ENCODE data around the gene SPART. TPM values are rescaled to one million over a fixed set of nuclear protein-coding genes. Genes with fewer than 3 reads are reported as not detected.

The SPART gene
- total RNA-seq, 2 donors from 2014 or later, result 45.3 to 49.4 TPM

DNA sequence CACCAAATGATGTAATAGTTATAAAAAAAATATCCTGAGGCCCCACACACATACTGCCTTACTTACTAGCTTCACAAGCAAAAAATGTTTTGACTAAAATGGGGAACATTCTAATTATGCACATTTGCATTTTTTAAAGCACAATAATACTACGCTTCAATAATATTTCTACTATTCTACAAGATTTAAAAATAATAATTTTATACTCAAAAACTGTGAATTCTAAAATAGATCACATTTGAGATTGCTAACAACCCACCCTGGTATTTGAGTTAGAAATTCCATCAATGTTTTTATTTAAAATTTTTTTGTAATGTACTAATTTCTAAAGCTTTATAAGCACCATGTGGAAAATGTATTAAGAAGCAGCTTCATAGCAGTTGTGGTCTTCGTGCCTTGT, 72.8 kb downstream of the SPART start:
- intact Hi-C loops (cut with DNase I), result loop anchor here in 1 of 2 donors (5.0 kb wide), 1 partner anchor 296 kb away; no protein-coding TSS in a partner anchor
- ATAC-seq (no peak), DNase-seq (no peak)

DNA sequence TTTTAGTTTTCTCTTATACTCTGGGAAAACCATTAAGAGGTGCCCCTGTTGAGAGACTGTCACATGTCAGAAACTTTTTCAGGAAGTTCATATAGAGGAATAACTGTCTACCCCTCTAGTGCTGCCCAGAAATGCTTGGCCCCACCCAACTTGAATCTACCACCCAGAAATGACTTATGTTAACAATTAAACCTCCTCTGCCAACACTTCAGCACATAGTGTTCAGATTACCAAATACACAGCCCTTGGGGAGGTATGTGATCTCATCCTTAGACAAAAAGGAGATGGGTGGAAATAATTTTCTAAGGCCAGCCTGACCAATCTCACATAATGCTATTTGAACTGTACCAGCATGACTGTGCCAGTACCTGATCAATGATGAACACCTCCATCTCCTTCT, 84.2 kb downstream of the SPART start:
- DNase-seq (no peak), ATAC-seq (no peak)
- intact Hi-C loops (cut with DNase I), result no loop called here

DNA sequence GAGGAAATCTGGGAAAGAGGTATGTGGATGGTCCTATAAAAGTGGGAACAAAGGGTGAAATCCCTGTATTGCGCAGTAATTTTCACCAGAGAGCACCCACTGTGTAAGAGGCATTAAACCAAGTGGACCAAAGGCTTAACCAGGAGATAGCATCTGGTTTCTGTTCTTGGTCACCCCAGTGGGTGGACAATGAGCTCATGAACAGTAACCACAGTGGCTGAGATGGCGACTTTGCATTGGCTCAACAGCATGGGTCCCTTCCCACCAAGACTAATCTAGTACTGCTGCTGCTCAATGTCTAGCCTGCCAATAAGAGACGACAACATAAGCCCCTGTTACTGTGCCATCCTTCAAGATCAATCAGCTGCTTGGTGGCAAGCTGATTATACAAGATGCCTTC, 85.2 kb downstream of the SPART start:
- no peak for ATAC-seq
- no peak for DNase-seq
- intact Hi-C loops (cut with DNase I), result no loop called here

DNA sequence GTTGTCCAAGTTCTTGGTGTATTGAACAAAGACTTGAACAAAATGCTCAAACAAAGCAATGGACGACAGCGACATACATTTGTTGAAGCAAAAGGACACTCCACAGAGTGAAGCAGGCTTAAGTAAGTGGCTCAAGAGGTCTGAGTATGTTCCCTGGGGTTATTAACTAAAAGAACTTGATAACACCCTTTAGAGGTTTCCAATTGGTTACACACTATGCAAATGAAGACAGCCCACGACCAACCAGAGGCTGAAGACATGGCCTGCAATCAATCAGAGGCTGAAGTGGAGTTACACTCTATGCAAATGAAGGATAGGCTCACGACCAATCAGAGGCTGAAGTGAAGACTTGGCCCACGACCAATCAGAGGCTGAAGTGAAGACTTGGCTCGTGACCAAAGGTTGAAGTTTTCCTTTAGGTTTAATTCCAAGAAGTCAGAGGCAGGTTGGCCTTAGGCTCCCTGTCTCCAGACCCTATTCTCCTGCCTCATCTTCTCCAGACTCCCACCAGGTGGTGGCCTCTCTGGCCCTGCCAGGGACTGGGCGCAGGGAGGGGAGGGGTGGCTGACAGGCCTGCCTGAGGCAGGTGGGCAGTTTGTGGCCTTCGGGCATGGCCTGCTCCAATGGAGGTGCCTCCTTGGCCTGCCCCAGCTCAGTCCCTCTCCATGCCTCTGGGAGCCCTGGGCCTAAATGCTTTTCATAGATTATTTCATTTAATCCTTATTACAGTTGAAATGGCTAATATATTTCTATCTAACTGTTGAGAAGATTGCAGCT, 86.6 kb downstream of the SPART start:
- DNase-seq, result no peak
- no peak for ATAC-seq
- intact Hi-C loops (cut with DNase I), result no loop called here

DNA sequence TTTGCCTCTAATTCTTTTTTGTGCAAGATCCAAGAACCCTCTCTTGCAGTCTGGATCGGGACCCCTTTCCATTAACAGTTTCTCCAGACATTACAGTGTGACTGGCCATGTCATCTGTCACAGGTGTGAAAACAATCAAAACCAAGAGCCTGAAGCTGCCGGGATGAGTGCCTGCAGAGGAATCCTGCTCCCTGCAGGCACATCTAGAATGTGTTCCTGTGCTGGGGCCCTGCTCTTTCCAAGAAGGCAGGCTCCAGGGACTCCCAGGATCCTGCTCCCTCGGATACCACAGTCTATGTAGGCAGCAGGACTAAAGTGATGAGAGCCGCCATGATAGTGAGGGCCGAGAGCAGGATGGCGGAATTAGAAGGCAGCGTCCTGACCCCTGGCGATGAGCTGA, 87.4 kb downstream of the SPART start:
- ATAC-seq, result no peak
- DNase-seq, result no peak
- intact Hi-C loops (cut with DNase I), result no loop called here

Other genes with a start within 250 kb of the SPART start
- gene DCLK1, start 215.0 kb downstream of the SPART start, total RNA-seq, result 10 to 100 TPM; 18.2 to 30.1 TPM
- gene SOHLH2, start 131.8 kb downstream of the SPART start, total RNA-seq, result under 1 TPM in 1 of 2 donors, not detected in 1; 0.24 TPM
- gene CCDC169, start 48.6 kb downstream of the SPART start, total RNA-seq, result 1 to 10 TPM in 1 of 2 donors, under 1 TPM in 1; 0.68 to 1.8 TPM
- under 1 TPM in 1 of 2 donors, not detected in 1; 0.18 TPM for gene CCNA1, start 86.1 kb upstream of the SPART start, total RNA-seq